ENCODE data around the gene DIS3L2. TPM values are rescaled to one million over a fixed set of nuclear protein-coding genes. Genes with fewer than 3 reads are reported as not detected.

DIS3L2 gene
- total RNA-seq, 1 experiment from 2014 or later: 28.5 TPM

- H3K4me3 Mint-ChIP-seq: no peak overlapping the region
- no peaks in the 10 kb centered on the region for H3K9me3 Mint-ChIP-seq
- ATAC-seq: no peak
- POLR2A ChIA-PET: no interaction called here
- no peaks in the 10 kb centered on the region for H3K36me3 Mint-ChIP-seq
- TF ChIP-seq IRF2 (CRISPR knock-in tag; IDR thresholded peaks at IDR 0.05; ENCODE audit: borderline replicate concordance, low read depth): no peak
- no peak for TF ChIP-seq MXD4 (CRISPR knock-in tag; IDR thresholded peaks at IDR 0.05; ENCODE audit: borderline replicate concordance)
- TF ChIP-seq JUN (CRISPR knock-in tag; IDR thresholded peaks at IDR 0.05): no peak
- no peak for TF ChIP-seq ATF2 (CRISPR knock-in tag; IDR thresholded peaks at IDR 0.05; ENCODE audit: borderline replicate concordance, low read depth)
- no peak for TF ChIP-seq USF1 (CRISPR knock-in tag; IDR thresholded peaks at IDR 0.05)
- TF ChIP-seq NR3C1 (CRISPR knock-in tag; conservative IDR thresholded peaks at IDR 0.05; ENCODE audit: low read depth): no peak
- TF ChIP-seq, protein P1, sequence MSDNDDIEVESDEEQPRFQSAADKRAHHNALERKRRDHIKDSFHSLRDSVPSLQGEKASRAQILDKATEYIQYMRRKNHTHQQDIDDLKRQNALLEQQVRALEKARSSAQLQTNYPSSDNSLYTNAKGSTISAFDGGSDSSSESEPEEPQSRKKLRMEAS (CRISPR knock-in tag; IDR thresholded peaks at IDR 0.05): no peak
- no peak for TF ChIP-seq JAZF1 (CRISPR knock-in tag; IDR thresholded peaks at IDR 0.05)
- TF ChIP-seq RELA (CRISPR knock-in tag; IDR thresholded peaks at IDR 0.05; ENCODE audit: borderline replicate concordance): no peak
- no peak for TF ChIP-seq PRRX2 (CRISPR knock-in tag; IDR thresholded peaks at IDR 0.05)
- no peak for TF ChIP-seq SOX15 (CRISPR knock-in tag; IDR thresholded peaks at IDR 0.05)
- TF ChIP-seq, protein P2, sequence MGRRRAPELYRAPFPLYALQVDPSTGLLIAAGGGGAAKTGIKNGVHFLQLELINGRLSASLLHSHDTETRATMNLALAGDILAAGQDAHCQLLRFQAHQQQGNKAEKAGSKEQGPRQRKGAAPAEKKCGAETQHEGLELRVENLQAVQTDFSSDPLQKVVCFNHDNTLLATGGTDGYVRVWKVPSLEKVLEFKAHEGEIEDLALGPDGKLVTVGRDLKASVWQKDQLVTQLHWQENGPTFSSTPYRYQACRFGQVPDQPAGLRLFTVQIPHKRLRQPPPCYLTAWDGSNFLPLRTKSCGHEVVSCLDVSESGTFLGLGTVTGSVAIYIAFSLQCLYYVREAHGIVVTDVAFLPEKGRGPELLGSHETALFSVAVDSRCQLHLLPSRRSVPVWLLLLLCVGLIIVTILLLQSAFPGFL (CRISPR knock-in tag; IDR thresholded peaks at IDR 0.05; ENCODE audit: borderline replicate concordance): no peak
- no peak for TF ChIP-seq ZNF219 (CRISPR knock-in tag; IDR thresholded peaks at IDR 0.05; ENCODE audit: borderline replicate concordance)
- TF ChIP-seq ATF3 (CRISPR knock-in tag; conservative IDR thresholded peaks at IDR 0.05): no peak
- no peak for TF ChIP-seq SMAD4 (CRISPR knock-in tag; IDR thresholded peaks at IDR 0.05)
- H3K27ac Mint-ChIP-seq: no peak overlapping the region
- CTCF ChIA-PET: interaction anchor here (0.6 to 5.0 kb wide), 20 partner anchors 9 to 436 kb away, joined by 3 to 41 read pairs (median 4); partner anchors contain the start of gene PRSS56
- DNase-seq (ENCODE audit: low spot score): no peak
- no peaks in the 10 kb centered on the region for H3K27me3 Mint-ChIP-seq (ENCODE audit: low read depth)
- peaks cover 3% of the 10 kb centered on the region for H3K4me1 Mint-ChIP-seq
Measured at GRCh38 chr2:232336241-232336736, 374.8 kb downstream of the DIS3L2 start.

DNA sequence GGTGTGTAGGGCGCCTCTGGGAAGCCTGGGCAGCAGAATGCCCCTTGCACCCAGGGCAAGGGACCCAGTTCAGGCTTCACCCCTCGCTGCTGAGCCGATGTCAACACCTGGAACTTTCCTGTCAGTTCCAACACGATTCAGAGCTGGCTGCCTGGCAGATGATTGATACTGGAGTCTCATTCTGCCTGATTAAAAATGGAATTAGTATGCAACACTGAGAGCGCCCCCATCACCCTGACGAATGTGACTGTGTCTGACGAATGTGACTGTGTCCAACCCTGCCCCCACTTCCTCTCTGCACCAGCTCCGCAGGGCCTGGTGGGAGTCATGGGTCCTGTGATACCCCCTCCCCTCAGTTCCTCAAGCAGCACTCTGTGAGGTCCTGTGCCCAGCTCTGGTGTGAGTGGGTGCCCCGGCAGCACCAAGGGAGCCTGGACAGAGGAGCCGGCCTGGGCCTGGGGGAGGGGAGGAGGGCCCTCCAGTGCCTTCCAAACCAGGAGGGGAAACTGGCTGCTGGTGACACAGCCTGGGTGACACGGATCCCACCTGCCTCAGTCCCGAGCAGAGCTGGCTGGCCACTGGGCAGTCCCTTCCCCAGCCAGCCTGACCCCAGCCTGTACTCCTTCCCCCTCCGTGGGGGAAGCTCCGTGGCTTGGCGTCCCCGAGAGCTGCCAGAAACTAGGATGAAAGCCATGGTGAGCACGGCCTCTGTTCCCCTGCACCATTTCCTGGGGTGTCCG is 375.6 kb downstream of the DIS3L2 start:
- ATAC-seq (no peak), DNase-seq (ENCODE audit: low spot score) (peak; percentile 6)
- Mint-ChIP-seq H3K27ac (no peak overlapping the region), H3K36me3 (no peaks in the 10 kb centered on the region), H3K27me3 (ENCODE audit: low read depth) (no peaks in the 10 kb centered on the region), H3K9me3 (no peaks in the 10 kb centered on the region), H3K4me1 (peaks cover 3% of the 10 kb centered on the region), H3K4me3 (no peak overlapping the region)
- ChIA-PET POLR2A (no interaction called here), CTCF (interaction anchor here (0.6 to 5.0 kb wide), 6 partner anchors 29 to 164 kb away, joined by 3 to 41 read pairs (median 4); no protein-coding TSS in a partner anchor)
- TF ChIP-seq, protein P3, sequence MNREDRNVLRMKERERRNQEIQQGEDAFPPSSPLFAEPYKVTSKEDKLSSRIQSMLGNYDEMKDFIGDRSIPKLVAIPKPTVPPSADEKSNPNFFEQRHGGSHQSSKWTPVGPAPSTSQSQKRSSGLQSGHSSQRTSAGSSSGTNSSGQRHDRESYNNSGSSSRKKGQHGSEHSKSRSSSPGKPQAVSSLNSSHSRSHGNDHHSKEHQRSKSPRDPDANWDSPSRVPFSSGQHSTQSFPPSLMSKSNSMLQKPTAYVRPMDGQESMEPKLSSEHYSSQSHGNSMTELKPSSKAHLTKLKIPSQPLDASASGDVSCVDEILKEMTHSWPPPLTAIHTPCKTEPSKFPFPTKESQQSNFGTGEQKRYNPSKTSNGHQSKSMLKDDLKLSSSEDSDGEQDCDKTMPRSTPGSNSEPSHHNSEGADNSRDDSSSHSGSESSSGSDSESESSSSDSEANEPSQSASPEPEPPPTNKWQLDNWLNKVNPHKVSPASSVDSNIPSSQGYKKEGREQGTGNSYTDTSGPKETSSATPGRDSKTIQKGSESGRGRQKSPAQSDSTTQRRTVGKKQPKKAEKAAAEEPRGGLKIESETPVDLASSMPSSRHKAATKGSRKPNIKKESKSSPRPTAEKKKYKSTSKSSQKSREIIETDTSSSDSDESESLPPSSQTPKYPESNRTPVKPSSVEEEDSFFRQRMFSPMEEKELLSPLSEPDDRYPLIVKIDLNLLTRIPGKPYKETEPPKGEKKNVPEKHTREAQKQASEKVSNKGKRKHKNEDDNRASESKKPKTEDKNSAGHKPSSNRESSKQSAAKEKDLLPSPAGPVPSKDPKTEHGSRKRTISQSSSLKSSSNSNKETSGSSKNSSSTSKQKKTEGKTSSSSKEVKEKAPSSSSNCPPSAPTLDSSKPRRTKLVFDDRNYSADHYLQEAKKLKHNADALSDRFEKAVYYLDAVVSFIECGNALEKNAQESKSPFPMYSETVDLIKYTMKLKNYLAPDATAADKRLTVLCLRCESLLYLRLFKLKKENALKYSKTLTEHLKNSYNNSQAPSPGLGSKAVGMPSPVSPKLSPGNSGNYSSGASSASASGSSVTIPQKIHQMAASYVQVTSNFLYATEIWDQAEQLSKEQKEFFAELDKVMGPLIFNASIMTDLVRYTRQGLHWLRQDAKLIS (CRISPR knock-in tag; IDR thresholded peaks at IDR 0.05; ENCODE audit: borderline replicate concordance): no peak
- TF ChIP-seq RELA (CRISPR knock-in tag; IDR thresholded peaks at IDR 0.05; ENCODE audit: borderline replicate concordance) (no peak), HMGXB4 (CRISPR knock-in tag; IDR thresholded peaks at IDR 0.05) (no peak), ZNF317 (CRISPR knock-in tag; IDR thresholded peaks at IDR 0.05; ENCODE audit: borderline replicate concordance, low read depth) (no peak), E2F5 (CRISPR knock-in tag; IDR thresholded peaks at IDR 0.05) (no peak)

Measured in WTC11 (cell line).